Measurements from ENCODE around the gene PPFIBP1. TPM values are rescaled to one million over a fixed set of nuclear protein-coding genes. Genes with fewer than 3 reads are reported as not detected.

The PPFIBP1 gene
- total and polyA plus RNA-seq, 8 donors: 6.6 to 254 (median 50.0) TPM

DNA sequence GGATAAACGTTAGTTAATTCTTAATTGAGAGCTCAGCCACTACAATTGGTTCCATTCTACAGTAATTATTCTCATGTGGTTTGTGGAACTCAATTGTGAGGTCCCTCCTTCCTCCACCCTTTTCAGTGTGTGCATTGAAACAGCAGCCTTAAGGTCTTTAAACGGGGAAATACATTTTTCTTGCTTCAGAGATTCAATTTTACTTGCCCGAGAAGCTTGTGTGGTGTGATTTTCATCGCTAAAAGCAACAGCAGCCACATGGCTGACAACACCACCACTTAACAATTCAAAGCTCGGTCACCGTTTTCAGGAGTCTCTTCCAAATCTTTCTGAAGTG, 733 bp upstream of the PPFIBP1 start:
- Histone ChIP-seq H3K4me1 (peaks cover 0 to 38% (median 14%) of the 10 kb centered on the region in 4 donors), H3K4me3 (peak overlapping the region; percentile 59 to 89 (median 68)), H3K27ac (peak overlapping the region; percentile 90 to 95 (median 92)), H3K36me3 (no peaks in the 10 kb centered on the region), H3K27me3 (no peaks in the 10 kb centered on the region), H3K9me3 (no peaks in the 10 kb centered on the region)
- intact Hi-C loops (cut with DNase I; ENCODE audit: low total_unique reads): loop anchor here (10.0 kb wide), 1 partner anchor 112 kb away; no protein-coding TSS in a partner anchor
- DNase-seq: no peak
- TF ChIP-seq POLR2A (IDR thresholded peaks at IDR 0.05) (no peak), EP300 (IDR thresholded peaks at IDR 0.05) (no peak), POLR2AphosphoS5 (IDR thresholded peaks at IDR 0.05) (no peak)
- TF ChIP-seq, protein P1, sequence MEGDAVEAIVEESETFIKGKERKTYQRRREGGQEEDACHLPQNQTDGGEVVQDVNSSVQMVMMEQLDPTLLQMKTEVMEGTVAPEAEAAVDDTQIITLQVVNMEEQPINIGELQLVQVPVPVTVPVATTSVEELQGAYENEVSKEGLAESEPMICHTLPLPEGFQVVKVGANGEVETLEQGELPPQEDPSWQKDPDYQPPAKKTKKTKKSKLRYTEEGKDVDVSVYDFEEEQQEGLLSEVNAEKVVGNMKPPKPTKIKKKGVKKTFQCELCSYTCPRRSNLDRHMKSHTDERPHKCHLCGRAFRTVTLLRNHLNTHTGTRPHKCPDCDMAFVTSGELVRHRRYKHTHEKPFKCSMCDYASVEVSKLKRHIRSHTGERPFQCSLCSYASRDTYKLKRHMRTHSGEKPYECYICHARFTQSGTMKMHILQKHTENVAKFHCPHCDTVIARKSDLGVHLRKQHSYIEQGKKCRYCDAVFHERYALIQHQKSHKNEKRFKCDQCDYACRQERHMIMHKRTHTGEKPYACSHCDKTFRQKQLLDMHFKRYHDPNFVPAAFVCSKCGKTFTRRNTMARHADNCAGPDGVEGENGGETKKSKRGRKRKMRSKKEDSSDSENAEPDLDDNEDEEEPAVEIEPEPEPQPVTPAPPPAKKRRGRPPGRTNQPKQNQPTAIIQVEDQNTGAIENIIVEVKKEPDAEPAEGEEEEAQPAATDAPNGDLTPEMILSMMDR (IDR thresholded peaks at IDR 0.05): no peak
- 0 to 1% (median 1%) methylated on average over 6 of the region's 6 CpGs for WGBS, 5 donors

DNA sequence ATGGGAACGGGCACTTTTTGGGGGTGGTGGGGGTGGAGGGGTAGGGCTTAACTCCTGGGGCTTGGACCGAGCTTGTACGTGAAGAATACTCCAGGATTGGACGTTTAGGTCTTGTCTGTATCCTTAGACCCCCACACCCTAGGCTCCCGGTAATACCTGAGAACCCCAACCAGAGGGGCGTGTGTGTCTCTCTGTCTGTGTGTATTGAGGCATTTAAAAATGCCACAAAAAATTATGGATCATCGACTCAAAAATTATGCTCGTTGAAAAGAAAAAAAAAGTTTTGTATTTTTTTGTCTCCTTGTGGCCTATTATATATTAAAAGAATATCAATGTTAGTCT, 459 bp downstream of the PPFIBP1 start:
- WGBS, 5 donors: 0 to 4% (median 1%) methylated on average over 7 to 8 of the region's 8 CpGs
- H3K27ac ChIP-seq: peak overlapping the region; percentile 90 to 95 (median 92)
- no peaks in the 10 kb centered on the region for H3K36me3 ChIP-seq
- intact Hi-C loops (cut with DNase I; ENCODE audit: low total_unique reads): loop anchor here (10.0 kb wide), 1 partner anchor 110 kb away; no protein-coding TSS in a partner anchor
- peaks cover 0 to 38% (median 14%) of the 10 kb centered on the region in 4 donors for H3K4me1 ChIP-seq
- no peak for DNase-seq
- no peak for TF ChIP-seq EP300 (IDR thresholded peaks at IDR 0.05)
- TF ChIP-seq, protein P1 (IDR thresholded peaks at IDR 0.05): peak in 1 of 7 experiments; percentile 35
- H3K27me3 ChIP-seq: no peaks in the 10 kb centered on the region
- H3K9me3 ChIP-seq: no peaks in the 10 kb centered on the region
- H3K4me3 ChIP-seq: peak overlapping the region; percentile 59 to 89 (median 68)

DNA sequence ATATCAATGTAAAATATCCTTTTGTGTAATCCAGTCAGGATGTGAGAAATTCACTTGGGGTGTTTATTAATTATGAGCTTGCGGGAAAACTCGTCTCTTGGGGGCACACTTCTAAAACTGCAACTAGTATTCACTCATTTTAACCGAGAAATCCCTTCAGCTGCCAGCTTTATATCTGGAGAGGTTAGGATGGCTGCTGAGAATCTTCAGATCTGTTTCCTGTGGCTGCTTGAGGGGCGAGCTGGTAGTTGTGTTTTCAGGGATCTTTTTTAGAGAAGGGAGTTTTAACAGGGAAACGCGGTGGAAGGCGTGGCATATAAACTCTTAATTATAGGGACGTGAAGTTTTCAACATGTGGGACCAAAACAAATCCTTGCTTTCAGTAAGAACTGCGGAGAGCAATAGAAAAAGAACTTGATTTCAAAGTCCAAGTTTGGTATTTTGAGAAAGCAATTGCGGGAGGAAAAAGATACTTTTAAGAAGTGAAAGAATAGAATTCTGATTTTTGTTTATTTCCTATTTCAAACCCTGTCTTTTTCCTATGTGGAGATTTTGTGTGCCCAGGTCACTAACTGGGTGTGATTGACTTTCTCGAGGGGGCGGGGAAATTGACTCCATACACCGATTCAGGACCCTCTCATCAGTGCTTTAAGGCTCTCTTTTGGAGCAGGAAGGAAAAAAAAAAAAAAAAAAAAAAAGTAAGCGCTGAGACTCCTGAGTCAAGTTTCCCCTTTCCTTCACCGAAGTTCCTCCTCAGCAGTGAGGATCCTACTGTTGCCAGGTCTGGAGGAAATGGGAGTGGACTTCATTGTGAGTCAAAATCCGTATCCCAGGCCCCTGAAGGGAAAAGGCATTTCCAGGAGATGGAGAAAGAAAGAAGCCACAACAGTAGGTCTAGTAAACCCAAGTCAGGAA, 1.1 kb downstream of the PPFIBP1 start:
- no peak for TF ChIP-seq EP300 (IDR thresholded peaks at IDR 0.05)
- peak in 1 of 3 donors; percentile 55 for TF ChIP-seq POLR2AphosphoS5 (IDR thresholded peaks at IDR 0.05)
- no peak for TF ChIP-seq POLR2A (IDR thresholded peaks at IDR 0.05)
- H3K27me3 ChIP-seq: no peaks in the 10 kb centered on the region
- intact Hi-C loops (cut with DNase I; ENCODE audit: low total_unique reads): loop anchor here (10.0 kb wide), 1 partner anchor 110 kb away; no protein-coding TSS in a partner anchor
- peaks cover 0 to 38% (median 14%) of the 10 kb centered on the region in 4 donors for H3K4me1 ChIP-seq
- peak in 1 of 2 donors; percentile 73 for DNase-seq
- no peaks in the 10 kb centered on the region for H3K36me3 ChIP-seq
- 2 to 6% (median 3%) methylated on average over 16 of the region's 16 CpGs for WGBS, 5 donors
- peak overlapping the region; percentile 59 to 89 (median 68) for H3K4me3 ChIP-seq
- H3K27ac ChIP-seq: peak overlapping the region; percentile 66 to 95 (median 92)
- no peaks in the 10 kb centered on the region for H3K9me3 ChIP-seq

DNA sequence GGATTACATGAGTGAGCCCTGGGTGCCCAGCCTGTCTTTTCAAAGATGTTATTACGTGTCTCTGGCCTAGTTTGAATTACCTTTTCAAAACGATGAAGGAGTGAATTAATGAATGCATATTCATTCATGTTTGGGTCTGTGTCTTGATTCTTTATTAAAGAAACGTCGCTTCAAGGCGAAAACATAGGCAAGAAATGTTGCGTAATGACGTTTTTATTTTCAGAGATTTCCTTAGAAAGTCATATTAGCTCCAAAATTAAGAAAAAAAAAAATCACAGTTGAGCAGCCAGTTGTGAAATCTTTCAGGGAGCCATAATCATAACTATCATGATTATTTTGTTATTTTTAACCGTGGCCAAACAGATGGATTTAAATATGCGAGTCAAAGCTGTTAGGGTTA, 3.5 kb downstream of the PPFIBP1 start:
- Histone ChIP-seq H3K36me3 (no peaks in the 10 kb centered on the region), H3K27ac (no peak overlapping the region), H3K4me1 (peaks cover 0 to 38% (median 14%) of the 10 kb centered on the region in 4 donors), H3K27me3 (no peaks in the 10 kb centered on the region), H3K9me3 (no peaks in the 10 kb centered on the region), H3K4me3 (no peak overlapping the region)
- TF ChIP-seq POLR2A (IDR thresholded peaks at IDR 0.05) (no peak), POLR2AphosphoS5 (IDR thresholded peaks at IDR 0.05) (no peak)
- TF ChIP-seq, protein P1 (IDR thresholded peaks at IDR 0.05): no peak
- 83 to 90% (median 84%) methylated on average over 9 of the region's 9 CpGs for WGBS, 5 donors
- intact Hi-C loops (cut with DNase I; ENCODE audit: low total_unique reads): loop anchor here (10.0 kb wide), 1 partner anchor 107 kb away; no protein-coding TSS in a partner anchor
- no peak for DNase-seq

Measured in stomach (tissue), 9 donors.